ENCODE data around the gene WDFY4. TPM values are rescaled to one million over a fixed set of nuclear protein-coding genes. Genes with fewer than 3 reads are reported as not detected.

WDFY4 gene
- polyA plus RNA-seq, 6 donors from 2014 or later, result 46.5 to 98.0 (median 80.0) TPM

- ATAC-seq (ENCODE audit: low read depth in 2 of 2), result no peak
- Mint-ChIP-seq H3K36me3 (peaks cover 15 to 30% of the 10 kb centered on the region in 2 donors), H3K27ac (peak overlapping the region in 1 of 6 donors; percentile 30), H3K9me3 (no peaks in the 10 kb centered on the region), H3K27me3 (no peaks in the 10 kb centered on the region), H3K4me1 (no peaks in the 10 kb centered on the region), H3K4me3 (no peak overlapping the region)
- no peak for DNase-seq
Observed at GRCh38 chr10:48946332-48946731, 261.7 kb downstream of the WDFY4 start.

- H3K27ac Mint-ChIP-seq, result peak overlapping the region in 2 of 6 donors; percentile 30 to 42
- H3K9me3 Mint-ChIP-seq, result no peaks in the 10 kb centered on the region
- no peaks in the 10 kb centered on the region for H3K4me1 Mint-ChIP-seq
- no peak for ATAC-seq (ENCODE audit: low read depth in 2 of 2)
- no peak for DNase-seq
- no peak overlapping the region for H3K4me3 Mint-ChIP-seq
- H3K27me3 Mint-ChIP-seq, result no peaks in the 10 kb centered on the region
- H3K36me3 Mint-ChIP-seq, result peaks cover 15 to 30% of the 10 kb centered on the region in 2 donors
Observed at GRCh38 chr10:48946891-48947500, 262.3 kb downstream of the WDFY4 start.

DNA sequence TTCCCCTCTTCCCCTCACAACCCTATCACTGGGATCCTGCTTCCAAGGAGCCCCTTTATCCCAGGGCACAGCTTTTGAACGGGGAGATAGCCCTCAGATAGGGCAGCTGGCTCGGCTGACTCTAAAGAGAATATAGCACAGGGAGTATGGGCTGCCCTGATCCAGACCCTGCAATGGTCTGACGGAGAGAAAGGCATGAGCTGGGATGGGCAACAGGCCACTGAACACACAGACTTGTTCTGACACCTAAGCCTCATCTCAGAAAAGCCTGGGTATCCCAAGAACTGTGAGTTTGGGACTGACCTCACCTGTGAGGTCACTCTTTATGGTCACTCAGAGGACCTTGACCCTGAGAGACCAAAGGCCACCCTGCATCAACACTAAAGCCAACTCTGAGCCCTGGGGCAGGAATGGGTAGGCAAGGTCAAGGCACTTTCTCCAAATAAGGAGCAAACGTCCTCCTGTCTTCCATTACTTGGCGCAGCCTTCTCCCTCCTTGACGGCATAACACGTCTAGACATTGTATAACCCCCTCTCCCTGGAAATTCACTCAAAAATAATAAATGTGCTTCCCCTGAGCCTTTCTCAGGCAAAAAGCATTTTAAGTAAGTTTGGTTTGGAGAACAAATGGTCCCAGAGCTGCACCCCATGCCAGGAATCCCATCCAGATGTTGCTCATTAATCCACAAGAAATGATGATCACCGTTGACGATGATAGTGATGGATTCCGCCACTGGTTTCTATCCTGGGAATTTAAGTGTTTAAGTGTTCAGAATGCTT lies 263.2 kb downstream of the WDFY4 start:
- Mint-ChIP-seq H3K27ac (peak overlapping the region in 3 of 6 donors; percentile 1 to 39 (median 13)), H3K36me3 (peaks cover 15 to 33% of the 10 kb centered on the region in 2 donors)
- no peak for ATAC-seq (ENCODE audit: low read depth in 2 of 2)

GRCh38 chr10:48948470-48949037 lies 263.9 kb downstream of the WDFY4 start:
- ATAC-seq (ENCODE audit: low read depth in 2 of 2), result no peak
- Mint-ChIP-seq H3K36me3 (peaks cover 15 to 39% of the 10 kb centered on the region in 2 donors), H3K27me3 (no peaks in the 10 kb centered on the region)

More for the DNA sequence above, 263.2 kb downstream of the WDFY4 start:
- Mint-ChIP-seq H3K4me1 (no peaks in the 10 kb centered on the region), H3K4me3 (no peak overlapping the region), H3K27me3 (no peaks in the 10 kb centered on the region), H3K9me3 (no peaks in the 10 kb centered on the region)
- DNase-seq, result no peak

GRCh38 chr10:48951707-48952106 lies 267.0 kb downstream of the WDFY4 start:
- H3K4me1 Mint-ChIP-seq, result peaks cover 0 to 6% (median 1%) of the 10 kb centered on the region in 3 donors
- H3K9me3 Mint-ChIP-seq, result no peaks in the 10 kb centered on the region
- H3K27ac Mint-ChIP-seq, result peak overlapping the region in 1 of 6 donors; percentile 25
- no peak overlapping the region for H3K4me3 Mint-ChIP-seq
- ATAC-seq (ENCODE audit: low read depth in 2 of 2) (no peak), DNase-seq (no peak)
- peaks cover 11 to 47% of the 10 kb centered on the region in 2 donors for H3K36me3 Mint-ChIP-seq
- H3K27me3 Mint-ChIP-seq, result no peaks in the 10 kb centered on the region

More at GRCh38 chr10:48948470-48949037, 263.9 kb downstream of the WDFY4 start:
- H3K4me3 Mint-ChIP-seq, result no peak overlapping the region
- H3K9me3 Mint-ChIP-seq, result no peaks in the 10 kb centered on the region
- no peaks in the 10 kb centered on the region for H3K4me1 Mint-ChIP-seq
- H3K27ac Mint-ChIP-seq, result peak overlapping the region in 3 of 6 donors; percentile 13 to 39 (median 15)
- no peak for DNase-seq

GRCh38 chr10:48957361-48958151 lies 272.9 kb downstream of the WDFY4 start:
- Mint-ChIP-seq H3K4me3 (no peak overlapping the region), H3K9me3 (no peaks in the 10 kb centered on the region), H3K27ac (no peak overlapping the region), H3K36me3 (peaks cover 20 to 52% of the 10 kb centered on the region in 2 donors), H3K27me3 (no peaks in the 10 kb centered on the region), H3K4me1 (peaks cover 3 to 13% (median 10%) of the 10 kb centered on the region in 3 donors)
- ATAC-seq (ENCODE audit: low read depth in 2 of 2), result no peak
- no peak for DNase-seq

GRCh38 chr10:48958598-48959190 lies 274.0 kb downstream of the WDFY4 start:
- H3K9me3 Mint-ChIP-seq, result no peaks in the 10 kb centered on the region

DNA sequence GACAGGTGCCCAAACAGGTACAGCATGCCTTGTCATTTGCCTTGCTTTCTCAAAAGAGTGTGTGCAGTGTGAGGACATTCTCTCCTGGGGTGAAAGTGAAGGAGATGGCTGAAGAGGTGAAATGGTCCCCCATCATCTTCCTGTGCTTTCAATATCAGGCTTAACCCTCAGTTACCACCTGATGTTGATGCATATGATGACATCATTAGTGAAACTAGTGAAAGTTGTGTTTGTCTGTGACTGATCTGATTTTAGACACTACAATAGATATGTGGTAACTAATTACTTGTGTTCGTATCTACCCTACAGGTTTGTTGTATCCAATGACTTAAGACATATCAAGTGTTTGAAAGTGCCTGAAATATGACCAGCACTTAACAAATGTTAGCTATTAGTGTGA lies 279.4 kb downstream of the WDFY4 start:
- H3K4me1 Mint-ChIP-seq, result peaks cover 0 to 10% (median 0%) of the 10 kb centered on the region in 3 donors

More at GRCh38 chr10:48958598-48959190, 274.0 kb downstream of the WDFY4 start:
- Mint-ChIP-seq H3K36me3 (peaks cover 20 to 42% of the 10 kb centered on the region in 2 donors), H3K27me3 (no peaks in the 10 kb centered on the region), H3K27ac (peak overlapping the region in 2 of 6 donors; percentile 13 to 73), H3K4me3 (no peak overlapping the region), H3K4me1 (peaks cover 3 to 13% (median 10%) of the 10 kb centered on the region in 3 donors)
- no peak for DNase-seq
- ATAC-seq (ENCODE audit: low read depth in 2 of 2), result no peak

GRCh38 chr10:48965460-48965859 lies 280.8 kb downstream of the WDFY4 start:
- H3K4me1 Mint-ChIP-seq, result peaks cover 0 to 10% (median 0%) of the 10 kb centered on the region in 3 donors
- H3K27me3 Mint-ChIP-seq, result no peaks in the 10 kb centered on the region
- H3K27ac Mint-ChIP-seq, result peak overlapping the region in 4 of 6 donors; percentile 19 to 64 (median 46)
- ATAC-seq (ENCODE audit: low read depth in 2 of 2), result no peak
- H3K36me3 Mint-ChIP-seq, result peaks cover 16 to 58% of the 10 kb centered on the region in 2 donors
- no peak for DNase-seq
- H3K9me3 Mint-ChIP-seq, result no peaks in the 10 kb centered on the region
- H3K4me3 Mint-ChIP-seq, result peak overlapping the region in 1 of 8 donors; percentile 49

More for the DNA sequence above, 279.4 kb downstream of the WDFY4 start:
- peak overlapping the region in 1 of 6 donors; percentile 70 for H3K27ac Mint-ChIP-seq
- no peaks in the 10 kb centered on the region for H3K27me3 Mint-ChIP-seq
- H3K36me3 Mint-ChIP-seq, result peaks cover 17 to 52% of the 10 kb centered on the region in 2 donors
- H3K4me3 Mint-ChIP-seq, result no peak overlapping the region
- H3K9me3 Mint-ChIP-seq, result no peaks in the 10 kb centered on the region
- no peak for DNase-seq
- ATAC-seq (ENCODE audit: low read depth in 2 of 2), result no peak

- no peak overlapping the region for H3K4me3 Mint-ChIP-seq
- ATAC-seq (ENCODE audit: low read depth in 2 of 2) (no peak), DNase-seq (no peak)
- H3K27me3 Mint-ChIP-seq, result no peaks in the 10 kb centered on the region
- H3K4me1 Mint-ChIP-seq, result peaks cover 0 to 5% (median 0%) of the 10 kb centered on the region in 3 donors
- H3K27ac Mint-ChIP-seq, result peak overlapping the region in 3 of 6 donors; percentile 28 to 74 (median 51)
- H3K9me3 Mint-ChIP-seq, result no peaks in the 10 kb centered on the region
- H3K36me3 Mint-ChIP-seq, result peaks cover 14 to 63% of the 10 kb centered on the region in 2 donors
Observed at GRCh38 chr10:48968036-48968435, 283.4 kb downstream of the WDFY4 start.

GRCh38 chr10:48970046-48970445 lies 285.4 kb downstream of the WDFY4 start:
- Mint-ChIP-seq H3K36me3 (peaks cover 14 to 58% of the 10 kb centered on the region in 2 donors), H3K4me3 (peak overlapping the region in 1 of 8 donors; percentile 72), H3K27me3 (no peaks in the 10 kb centered on the region), H3K27ac (peak overlapping the region in 3 of 6 donors; percentile 66 to 95 (median 78)), H3K4me1 (peaks cover 0 to 5% (median 0%) of the 10 kb centered on the region in 3 donors), H3K9me3 (no peaks in the 10 kb centered on the region)
- DNase-seq, result no peak
- ATAC-seq (ENCODE audit: low read depth in 2 of 2), result no peak

DNA sequence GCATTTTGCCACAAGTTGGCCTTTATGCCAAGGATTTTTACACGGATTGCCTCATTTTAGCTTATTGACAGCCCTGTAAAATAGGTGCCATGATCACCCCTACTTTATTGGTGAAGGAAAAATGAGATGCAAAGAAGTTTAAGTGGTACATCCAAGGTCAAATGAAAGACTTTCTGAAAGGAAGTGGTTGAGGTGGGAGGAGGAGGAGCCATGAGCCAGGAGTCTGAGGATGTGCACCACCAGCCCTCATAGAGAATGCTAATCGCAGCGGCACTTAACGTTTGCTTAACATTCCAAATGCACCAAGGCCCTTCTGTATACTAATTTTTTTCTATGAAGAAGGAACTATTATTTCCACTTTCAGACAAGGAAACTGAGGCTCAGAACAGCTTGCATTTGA lies 286.0 kb downstream of the WDFY4 start:
- Mint-ChIP-seq H3K4me3 (no peak overlapping the region), H3K27ac (peak overlapping the region in 1 of 6 donors; percentile 66), H3K27me3 (no peaks in the 10 kb centered on the region), H3K36me3 (peaks cover 14 to 57% of the 10 kb centered on the region in 2 donors), H3K9me3 (no peaks in the 10 kb centered on the region), H3K4me1 (peaks cover 0 to 5% (median 0%) of the 10 kb centered on the region in 3 donors)
- DNase-seq, result no peak
- ATAC-seq (ENCODE audit: low read depth in 2 of 2), result no peak
